Chondrocyte (in vitro differentiated cells): ENCODE data around the gene SLC33A1. TPM values are rescaled to one million over a fixed set of nuclear protein-coding genes. Genes with fewer than 3 reads are reported as not detected.
"Not testable (repeated sequence)": the region's sequence is repeated elsewhere in the genome, so short reads cannot be mapped to it uniquely, and the experiment has no call there.

Source experiments
- DNase-seq: peaks from one replicate; pipeline ENCODE4 v3.0.0; 2021; ENCODE audit warnings: mixed read lengths, low spot score
- H3K27ac Mint-ChIP-seq: one replicate; pipeline ENCODE4 v1.8.0; 2021; ENCODE audit warnings: mild to moderate bottlenecking, moderate library complexity, mixed read lengths; ENCODE audit not compliant: unreplicated experiment
- H3K27me3 Mint-ChIP-seq: 2 replicates; pipeline ENCODE4 v1.8.0; 2021; ENCODE audit warnings: low read depth, mixed read lengths
- H3K36me3 Mint-ChIP-seq: 2 replicates; pipeline ENCODE4 v1.8.0; 2021; ENCODE audit warnings: low read depth, mixed read lengths
- H3K4me1 Mint-ChIP-seq: 2 replicates; pipeline ENCODE4 v1.8.0; 2021; ENCODE audit warnings: low read depth, mild to moderate bottlenecking, mixed read lengths
- H3K4me3 Mint-ChIP-seq: one replicate; pipeline ENCODE4 v1.8.0; 2021; ENCODE audit warnings: mild to moderate bottlenecking, moderate library complexity, mixed read lengths; ENCODE audit not compliant: unreplicated experiment
- H3K9me3 Mint-ChIP-seq: 2 replicates; pipeline ENCODE4 v1.8.0; 2021; ENCODE audit warnings: low read depth, mixed read lengths
- CTCF ChIP-seq: fragments of 200-600 bp; sonication (generic); IDR thresholded peaks from 2 replicates; pipeline ENCODE4 v1.5.0; 2021; ENCODE audit warnings: antibody characterized with exemption, mild to moderate bottlenecking, moderate library complexity
- total RNA-seq: library from RNA; stranded (reverse); gene quantifications from 3 replicates; pipeline ENCODE4 v1.2.1, GENCODE V29; 2021

Gene SLC33A1
- total RNA-seq, 1 donor from 2014 or later: 30.0 TPM

GRCh38 chr3:155870133-155870944 is 16.1 kb upstream of the SLC33A1 start, which contains the start of gene GMPS:
Gene GMPS, plus strand, starts transcription at chr3:155870650. Its CDS starts 221 bp downstream, at chr3:155870871.
- no peaks in the 10 kb centered on the region for H3K27me3 Mint-ChIP-seq
- H3K4me3 Mint-ChIP-seq: peak within 1 kb of the TSS; percentile 82
- no peaks in the 10 kb centered on the region for H3K36me3 Mint-ChIP-seq
- H3K27ac Mint-ChIP-seq: peak within 1 kb of the TSS; percentile 96
- H3K4me1 Mint-ChIP-seq: peaks cover 30% of the 10 kb centered on the region
- DNase-seq: peak; percentile 98
- H3K9me3 Mint-ChIP-seq: no peaks in the 10 kb centered on the region
- TF ChIP-seq CTCF: peak; percentile 78

GRCh38 chr3:155869691-155870090 is 15.5 kb upstream of the SLC33A1 start:
- H3K27me3 Mint-ChIP-seq: no peaks in the 10 kb centered on the region
- peak overlapping the region; percentile 77 for H3K4me3 Mint-ChIP-seq
- peaks cover 27% of the 10 kb centered on the region for H3K4me1 Mint-ChIP-seq
- H3K36me3 Mint-ChIP-seq: no peaks in the 10 kb centered on the region
- DNase-seq: no peak
- H3K27ac Mint-ChIP-seq: peak overlapping the region; percentile 96
- H3K9me3 Mint-ChIP-seq: no peaks in the 10 kb centered on the region
- no peak for TF ChIP-seq CTCF

- no peaks in the 10 kb centered on the region for H3K36me3 Mint-ChIP-seq
- H3K27me3 Mint-ChIP-seq: no peaks in the 10 kb centered on the region
- TF ChIP-seq CTCF: no peak
- H3K27ac Mint-ChIP-seq: no peak overlapping the region
- no peak overlapping the region for H3K4me3 Mint-ChIP-seq
- peaks cover 4% of the 10 kb centered on the region for H3K4me1 Mint-ChIP-seq
- no peak for DNase-seq
- H3K9me3 Mint-ChIP-seq: peaks cover 4% of the 10 kb centered on the region
Observed at GRCh38 chr3:155863072-155863784, 9.0 kb upstream of the SLC33A1 start.

- H3K27ac Mint-ChIP-seq, H3K36me3 Mint-ChIP-seq, H3K27me3 Mint-ChIP-seq, DNase-seq, H3K4me3 Mint-ChIP-seq, H3K9me3 Mint-ChIP-seq, H3K4me1 Mint-ChIP-seq: not testable (repeated sequence)
Observed at GRCh38 chr3:155862290-155862982, 8.2 kb upstream of the SLC33A1 start.

GRCh38 chr3:155861476-155862183 is 7.4 kb upstream of the SLC33A1 start:
- H3K4me3 Mint-ChIP-seq: no peak overlapping the region
- TF ChIP-seq CTCF: no peak
- H3K4me1 Mint-ChIP-seq: peaks cover 4% of the 10 kb centered on the region
- H3K27ac Mint-ChIP-seq: no peak overlapping the region
- peaks cover 4% of the 10 kb centered on the region for H3K9me3 Mint-ChIP-seq
- no peaks in the 10 kb centered on the region for H3K36me3 Mint-ChIP-seq
- no peaks in the 10 kb centered on the region for H3K27me3 Mint-ChIP-seq
- no peak for DNase-seq

GRCh38 chr3:155860424-155860823 is 6.2 kb upstream of the SLC33A1 start:
- DNase-seq, H3K4me1 Mint-ChIP-seq, H3K4me3 Mint-ChIP-seq, H3K27me3 Mint-ChIP-seq, H3K27ac Mint-ChIP-seq, H3K9me3 Mint-ChIP-seq, H3K36me3 Mint-ChIP-seq: not testable (repeated sequence)
